GM19438 (cell line): ENCODE data around the gene FBXO3.

Experiments used
- ATAC-seq: cut with Tn5 transposase; IDR thresholded peaks from one replicate; pipeline ENCODE4 v1.9.1; 2021; ENCODE audit warnings: low read depth; ENCODE audit not compliant: unreplicated experiment

FBXO3 gene

DNA sequence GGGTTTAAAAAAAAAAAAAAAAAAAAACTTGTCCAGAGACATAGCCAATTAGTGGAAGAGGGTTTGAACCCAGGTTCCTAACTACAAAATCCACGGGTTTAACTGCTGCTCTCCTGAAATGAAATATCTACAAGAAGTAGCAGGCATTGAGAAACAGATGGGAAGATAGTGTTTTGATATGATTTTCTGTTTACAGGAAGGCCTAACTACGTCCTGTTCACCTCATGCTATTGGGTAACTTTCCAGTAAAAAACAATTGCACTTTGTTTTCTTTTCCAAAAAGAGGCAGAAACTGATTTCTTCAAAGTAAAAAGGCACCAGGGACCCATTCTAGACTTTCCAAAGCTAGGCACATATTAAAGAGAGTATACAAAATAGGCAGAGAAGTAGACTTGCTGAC, 67.8 kb downstream of the FBXO3 start:
- no peak for ATAC-seq

DNA sequence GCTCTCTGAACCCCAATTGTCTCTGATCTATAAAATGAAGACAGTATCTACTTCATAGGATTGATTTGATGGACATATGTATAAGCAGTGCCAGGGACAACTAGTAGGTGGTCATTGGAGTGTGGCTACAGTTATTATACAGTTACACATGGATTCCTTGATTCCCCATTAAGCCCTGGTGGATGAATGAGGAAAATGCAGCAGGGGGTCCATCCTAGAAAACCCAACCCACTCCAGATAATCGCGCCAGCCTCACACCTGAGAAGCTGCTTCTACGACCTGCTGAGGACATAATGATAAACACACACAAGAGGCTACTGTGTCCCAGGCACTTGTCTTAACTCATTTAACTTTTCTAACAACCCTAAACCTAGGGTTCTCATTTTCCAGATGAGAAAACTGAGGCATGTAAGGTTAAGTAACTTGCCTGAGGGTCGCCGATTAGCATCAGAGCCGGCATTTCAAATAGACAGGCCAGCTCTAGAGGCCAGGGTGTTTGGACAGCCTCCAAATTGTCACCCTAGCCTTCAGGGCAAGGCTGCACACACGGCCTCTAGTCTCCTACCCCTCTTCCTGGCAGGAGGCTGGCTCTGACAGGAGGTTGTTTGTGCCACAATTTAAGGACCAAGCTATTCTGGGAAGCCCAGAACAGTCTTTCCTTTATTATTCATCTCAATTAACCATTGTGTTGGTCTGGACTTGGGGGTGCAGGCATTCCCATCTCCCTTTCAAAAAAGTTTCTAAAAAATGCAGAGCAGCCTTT, 69.9 kb downstream of the FBXO3 start:
- no peak for ATAC-seq

DNA sequence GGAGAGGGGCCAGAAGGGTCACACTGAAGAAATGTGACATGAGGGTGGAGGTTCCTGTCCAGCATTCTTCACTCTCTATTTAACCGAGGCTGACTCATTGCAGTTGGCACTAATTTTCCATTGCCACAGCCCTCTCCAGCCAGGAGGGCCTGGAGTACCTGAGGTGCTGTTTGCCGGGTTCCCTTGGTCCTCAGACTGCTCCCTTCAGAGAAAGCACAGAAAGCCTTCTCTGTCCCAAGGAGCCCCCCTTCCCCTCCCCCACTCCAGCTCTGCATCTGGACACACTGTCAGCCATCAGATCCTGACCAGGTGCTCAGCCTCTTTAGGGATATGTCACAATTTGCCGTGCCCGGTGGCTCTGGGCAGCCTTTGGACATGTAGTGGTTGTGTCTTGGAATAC, 70.5 kb downstream of the FBXO3 start:
- ATAC-seq = no peak

DNA sequence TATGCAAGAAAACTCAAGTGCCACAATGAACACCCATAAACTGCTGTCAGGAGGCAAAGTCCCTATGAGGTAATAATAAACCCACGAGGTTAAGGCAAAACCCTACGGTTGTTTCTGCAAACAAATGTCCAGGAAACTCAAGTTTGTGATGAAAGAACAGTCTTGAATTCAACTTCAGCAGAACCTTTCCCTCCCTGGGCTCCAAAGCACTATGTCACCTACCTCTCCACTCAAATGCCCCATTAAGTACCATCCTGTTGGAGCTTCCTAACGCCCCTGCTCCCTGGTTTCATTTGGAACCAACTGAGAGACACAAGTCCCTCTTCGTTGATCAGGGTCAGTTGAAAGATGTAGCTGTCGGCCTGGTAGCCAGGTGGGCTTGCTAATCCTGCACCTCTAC, 71.1 kb downstream of the FBXO3 start:
- ATAC-seq = no peak

DNA sequence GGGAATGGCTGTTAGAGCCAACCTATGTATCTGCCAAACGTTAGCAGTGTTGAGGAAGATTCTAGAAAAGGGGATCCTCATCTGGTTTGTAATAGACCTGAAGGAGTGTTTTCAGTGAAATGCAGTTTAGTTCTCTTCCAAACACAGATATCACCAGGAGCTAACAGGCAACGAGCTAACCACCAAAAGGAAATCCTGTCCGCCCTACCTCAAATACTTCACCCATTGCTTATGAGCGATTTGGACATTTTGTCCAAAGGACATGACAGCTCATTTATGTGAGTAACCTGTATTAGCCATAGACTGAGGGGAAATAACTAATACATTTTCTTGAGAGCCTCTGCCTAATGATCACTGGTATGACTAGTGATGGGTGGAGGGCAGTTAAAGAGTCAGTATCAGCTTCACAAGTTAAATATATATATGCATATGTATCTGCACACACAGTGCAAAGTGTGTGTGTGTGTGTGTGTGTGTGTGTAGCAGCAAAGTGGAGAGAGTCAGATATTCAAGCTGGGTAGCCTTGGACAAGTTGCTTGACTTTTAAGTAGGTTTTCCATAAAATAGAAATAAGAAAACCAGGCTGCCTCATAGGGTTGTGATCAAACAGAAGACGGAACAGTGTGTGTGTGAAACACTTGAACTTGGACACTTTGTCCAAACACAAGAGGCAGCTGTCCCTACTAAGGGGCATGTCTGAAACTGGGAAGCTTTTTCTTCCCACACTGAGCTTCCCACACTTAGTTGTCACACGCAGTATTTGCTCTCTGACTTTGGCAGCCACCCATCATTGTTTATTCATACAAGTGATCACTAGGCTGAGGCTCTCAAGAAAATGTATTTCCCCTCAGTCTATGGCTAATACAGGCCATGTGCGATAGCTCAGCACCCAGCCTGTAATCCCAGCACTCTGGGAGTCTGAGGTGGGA, 72.8 kb downstream of the FBXO3 start:
- peak; percentile 1 for ATAC-seq

DNA sequence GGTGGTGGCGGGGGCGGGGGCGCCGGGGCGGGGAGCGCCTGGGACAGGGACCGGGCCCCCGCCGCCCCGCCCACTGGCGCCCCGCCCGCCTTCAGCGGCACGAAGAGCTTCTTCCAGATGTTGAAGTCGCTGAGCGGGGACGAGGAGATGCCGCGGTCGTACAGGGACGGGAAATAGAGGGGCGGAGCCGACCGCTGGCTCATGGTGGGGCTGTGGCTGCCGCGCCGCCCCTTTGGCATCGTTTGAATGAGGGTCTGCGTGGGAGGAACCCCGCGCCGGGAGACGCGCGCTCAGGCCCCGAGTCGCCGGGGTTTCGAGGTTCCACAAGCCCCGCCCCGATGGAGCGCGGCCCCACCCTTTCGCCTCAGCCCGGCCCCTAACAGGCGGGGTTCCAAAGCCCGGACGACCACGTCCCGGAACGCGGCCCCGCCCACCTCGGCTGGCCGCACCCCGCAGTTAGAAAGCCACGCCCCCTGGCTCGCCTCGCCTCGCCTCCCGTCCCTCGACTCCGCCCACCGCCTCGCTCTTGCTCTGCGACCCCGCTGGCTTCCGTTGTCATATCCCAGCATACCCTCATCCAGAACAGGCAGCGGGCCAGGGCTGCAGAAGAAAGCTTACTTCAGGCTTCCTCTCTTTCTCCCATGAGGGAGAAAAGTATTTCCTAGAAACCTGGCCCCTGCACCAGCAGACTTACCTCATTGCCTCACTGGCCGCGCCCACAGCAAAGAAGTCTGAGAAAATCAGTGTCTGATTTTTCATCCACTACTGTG, 73.6 kb downstream of the FBXO3 start, which contains the start of gene C11orf91:
C11orf91 (minus strand) TSS at position 325 of the 770 bp plus-strand sequence; CDS start at position 239, 86 bp downstream.
- peak; percentile 82 for ATAC-seq

DNA sequence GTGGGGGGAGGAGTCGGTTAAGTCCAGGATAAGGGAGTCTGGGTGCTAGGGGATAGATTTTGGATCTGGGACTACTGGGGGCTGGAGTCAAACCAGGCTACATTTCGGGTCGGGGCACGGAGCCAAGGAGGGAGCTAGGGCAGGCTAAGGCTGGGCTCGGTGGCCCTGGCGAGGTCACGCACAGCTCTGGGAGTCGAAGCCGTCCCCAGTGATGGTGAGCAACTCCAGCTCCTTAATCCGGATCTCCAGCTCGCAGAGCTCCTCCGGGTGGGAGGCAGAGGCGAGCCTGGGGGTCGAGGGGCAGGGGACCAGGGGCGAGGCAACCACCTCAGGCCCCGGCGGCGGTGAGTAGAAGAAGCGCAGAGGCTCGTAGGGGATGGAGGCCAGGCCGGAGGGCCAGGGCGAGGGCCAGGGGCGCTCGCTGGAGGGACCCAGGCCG, 74.2 kb downstream of the FBXO3 start:
- ATAC-seq = no peak

DNA sequence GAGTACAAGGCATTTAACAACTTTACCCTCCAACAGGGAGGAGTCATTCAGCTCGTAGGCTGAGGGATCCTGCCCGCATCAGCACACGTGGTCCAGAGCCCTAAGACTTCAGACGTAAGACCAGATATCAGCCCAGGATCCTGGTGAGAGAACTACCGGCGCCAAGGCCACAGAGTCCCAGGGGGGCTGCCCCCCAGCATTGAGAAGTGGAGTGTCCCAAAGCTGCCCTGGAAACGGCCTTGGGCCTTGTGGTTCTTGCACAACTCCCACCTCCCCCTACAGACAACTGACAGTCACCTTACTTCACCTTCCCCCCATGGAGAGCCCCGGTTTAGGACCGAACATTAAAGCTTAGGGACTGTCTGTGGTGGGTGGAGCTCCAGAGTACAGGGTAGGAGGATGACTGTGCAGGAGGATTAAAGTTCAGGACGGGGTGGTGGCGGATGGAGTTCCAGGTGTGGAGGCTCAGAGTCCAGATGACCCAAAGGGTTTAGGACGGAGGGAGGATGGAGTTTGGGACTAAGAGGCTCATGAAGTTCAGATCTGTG, 74.7 kb downstream of the FBXO3 start:
- ATAC-seq = no peak

DNA sequence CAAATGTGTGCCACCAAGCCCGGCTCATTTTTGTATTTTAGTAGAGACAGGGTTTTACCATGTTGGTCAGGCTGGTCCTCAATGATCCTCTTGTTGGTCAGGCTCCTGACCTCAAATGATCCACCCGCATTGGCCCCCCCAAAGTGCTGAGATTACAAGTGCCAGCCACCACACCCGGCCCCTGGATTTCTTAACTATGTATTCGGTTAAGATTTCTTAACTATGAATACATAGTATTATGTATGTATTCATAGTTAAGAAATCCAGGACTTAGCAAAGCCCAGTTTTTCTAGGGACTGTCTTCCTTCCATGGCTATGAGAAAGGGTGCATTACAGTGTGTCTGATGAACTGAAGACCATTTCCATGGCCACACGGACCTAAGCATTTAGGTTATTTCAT, 75.4 kb downstream of the FBXO3 start:
- no peak for ATAC-seq

DNA sequence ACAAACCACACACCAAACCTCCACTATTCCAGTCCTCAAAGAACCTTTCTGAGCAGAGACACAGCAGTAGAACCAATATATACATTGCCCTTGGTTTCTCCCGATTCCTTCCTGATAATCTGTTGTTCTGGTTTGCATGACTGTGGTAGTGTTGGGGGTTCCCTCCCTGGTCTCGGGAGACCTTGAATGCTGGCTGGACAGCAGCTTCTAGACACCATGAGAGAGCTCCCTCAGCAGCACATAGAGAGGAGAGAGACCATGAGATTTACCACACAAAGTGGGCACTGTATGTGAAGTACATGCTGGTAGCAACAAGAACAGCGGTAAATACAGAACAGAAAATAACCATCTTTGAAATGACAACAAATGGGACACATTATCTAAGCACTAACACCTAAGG, 76.3 kb downstream of the FBXO3 start:
- no peak for ATAC-seq

DNA sequence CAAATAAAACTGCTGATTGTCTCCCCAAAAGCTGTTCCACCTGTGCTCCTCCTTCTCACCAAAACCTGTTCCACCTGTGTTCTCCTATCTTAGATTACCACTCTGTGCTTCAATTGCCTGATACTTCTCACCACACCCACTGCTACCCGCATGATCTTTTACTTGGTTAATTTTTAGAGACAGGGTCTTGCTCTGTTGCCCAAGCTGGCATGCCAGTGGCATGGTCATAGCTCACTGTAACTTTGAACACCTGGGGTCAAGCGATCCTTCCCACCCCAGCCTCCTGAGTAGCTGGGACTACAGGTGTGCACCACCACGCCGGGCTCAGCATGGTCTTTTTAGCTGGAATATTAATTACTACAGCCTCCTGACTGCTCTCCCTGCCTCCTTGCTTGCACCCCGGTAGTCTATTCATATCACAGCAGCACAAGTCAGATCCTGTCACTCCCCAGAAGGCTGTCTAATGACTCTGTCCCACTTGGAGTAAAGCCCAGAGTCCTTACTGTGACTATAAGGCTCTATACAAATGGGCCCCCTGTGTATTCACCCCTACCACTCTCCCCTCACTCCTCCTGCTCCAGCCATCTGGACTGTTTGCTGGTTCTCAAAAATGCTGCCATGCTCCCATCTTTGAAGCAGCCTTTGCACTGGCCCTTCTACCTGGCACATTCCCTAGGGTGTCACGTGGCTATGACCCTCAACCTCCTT, 77.2 kb downstream of the FBXO3 start:
- ATAC-seq = no peak

DNA sequence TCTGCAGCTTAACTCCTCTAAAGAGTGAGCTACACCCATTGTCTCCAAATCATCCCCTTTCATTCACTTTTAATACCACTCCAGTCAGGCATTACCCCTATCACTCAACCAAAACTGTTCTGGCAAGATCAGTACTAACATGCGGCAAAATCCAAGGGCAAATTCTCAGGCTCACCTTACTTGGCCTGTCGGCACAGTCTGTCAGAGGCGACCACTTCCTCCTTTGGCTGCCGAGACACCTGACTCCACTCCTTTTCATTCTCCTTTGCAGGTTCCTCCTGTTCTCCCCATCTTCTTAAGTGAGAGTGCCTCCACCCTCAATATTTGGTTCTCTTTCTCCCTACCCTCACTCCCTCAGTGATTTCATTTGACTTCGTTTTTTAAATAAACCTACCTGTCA, 77.9 kb downstream of the FBXO3 start:
- no peak for ATAC-seq

DNA sequence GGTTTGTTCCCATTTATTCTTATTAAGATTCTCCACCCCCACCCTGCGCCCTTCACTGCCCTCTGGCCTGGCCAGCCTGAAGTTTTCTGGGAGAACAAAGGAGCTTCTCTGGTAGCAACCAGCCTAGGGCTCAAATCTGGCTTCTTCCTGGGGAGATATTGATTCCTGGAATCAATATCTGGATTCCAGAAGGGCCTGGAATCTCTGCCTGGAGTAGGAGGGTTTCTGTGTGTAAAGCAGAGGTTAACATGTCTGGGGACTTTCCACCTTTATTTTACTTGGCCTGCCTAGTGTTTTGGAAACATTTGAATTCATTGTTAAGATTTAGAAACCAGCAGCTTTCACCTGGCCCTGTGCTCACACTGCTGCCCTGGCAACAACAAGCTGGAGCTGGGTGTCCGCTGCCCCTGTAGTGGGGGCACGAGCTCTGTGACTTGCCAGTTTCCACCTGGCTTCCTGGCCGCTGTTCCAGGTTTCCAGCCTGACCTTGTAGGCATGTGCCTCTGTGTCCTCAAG, 79.2 kb downstream of the FBXO3 start:
- no peak for ATAC-seq

DNA sequence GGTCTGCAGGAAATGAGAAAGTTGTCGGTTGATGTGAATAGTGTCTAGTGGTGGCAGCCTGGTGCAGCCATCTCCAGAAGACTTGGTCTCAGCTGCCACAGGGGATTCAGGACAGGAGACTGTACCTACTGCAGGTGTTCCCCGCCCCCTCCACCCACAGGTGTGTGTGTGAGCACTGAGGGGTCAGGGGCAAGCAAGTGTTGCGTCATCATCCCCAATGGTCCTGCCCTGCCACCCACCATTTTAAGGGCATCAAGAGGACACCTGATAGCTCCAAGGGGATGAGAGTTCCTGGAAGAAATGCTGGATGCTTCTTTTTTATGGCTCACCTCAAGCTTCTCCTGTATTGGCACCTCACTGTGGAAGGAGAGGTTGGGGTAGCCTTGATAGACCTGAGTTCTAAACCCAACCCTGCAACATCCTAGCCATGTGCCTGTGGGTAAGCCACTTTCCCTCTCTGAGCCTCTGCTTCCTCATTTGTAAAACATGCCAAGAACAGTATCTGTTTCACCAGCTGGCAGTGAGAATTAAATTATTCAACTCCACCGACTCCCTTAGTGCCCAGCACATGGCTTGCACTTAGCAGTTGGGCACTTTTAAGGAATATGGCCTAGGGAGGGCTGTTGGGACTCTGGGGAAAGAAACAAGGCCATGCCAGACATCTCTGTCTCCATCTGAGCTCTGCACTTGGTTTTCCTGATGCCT, 79.8 kb downstream of the FBXO3 start:
- no peak for ATAC-seq

DNA sequence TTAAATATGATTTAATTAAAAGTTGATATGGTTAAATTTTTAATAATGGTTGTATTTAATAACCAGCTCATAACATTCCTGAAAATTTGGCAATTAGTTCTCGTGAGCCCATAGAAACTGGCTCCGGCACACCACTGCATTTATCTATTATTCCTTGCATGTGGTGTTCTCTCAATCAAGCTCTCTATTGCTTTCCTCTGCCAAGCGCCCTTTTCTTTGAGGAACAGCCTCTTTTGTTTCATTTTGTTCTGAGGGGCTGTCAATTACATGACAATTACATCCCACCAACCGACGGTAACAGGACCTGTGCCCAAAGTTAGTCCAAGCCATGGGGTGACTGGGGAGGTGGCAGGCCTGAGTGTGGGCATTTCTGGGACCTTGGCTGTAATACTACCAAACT, 81.8 kb downstream of the FBXO3 start:
- ATAC-seq = no peak

DNA sequence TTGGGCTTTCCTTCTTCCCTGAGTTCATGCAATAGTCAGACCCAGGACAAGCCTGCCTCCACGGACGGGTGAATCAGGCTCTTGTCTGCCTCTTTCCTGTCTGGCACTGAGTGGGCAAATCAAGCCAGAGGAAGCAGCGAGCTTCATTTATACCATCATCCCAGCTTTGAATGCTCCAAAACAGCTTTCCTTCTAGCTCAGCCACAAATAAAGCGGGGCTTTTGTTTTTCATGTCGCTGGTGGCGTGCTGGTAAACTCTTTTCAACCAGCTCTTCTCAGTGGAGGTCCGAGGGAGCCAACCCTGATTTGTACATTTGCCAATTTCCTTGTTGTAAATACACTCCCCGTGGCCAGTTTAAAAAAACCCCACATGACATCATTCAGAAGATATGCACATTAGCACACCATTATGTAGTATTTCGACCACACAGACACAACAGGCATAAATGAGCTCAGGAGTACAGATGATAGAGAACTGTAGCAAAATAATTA, 82.3 kb downstream of the FBXO3 start:
- ATAC-seq = no peak

DNA sequence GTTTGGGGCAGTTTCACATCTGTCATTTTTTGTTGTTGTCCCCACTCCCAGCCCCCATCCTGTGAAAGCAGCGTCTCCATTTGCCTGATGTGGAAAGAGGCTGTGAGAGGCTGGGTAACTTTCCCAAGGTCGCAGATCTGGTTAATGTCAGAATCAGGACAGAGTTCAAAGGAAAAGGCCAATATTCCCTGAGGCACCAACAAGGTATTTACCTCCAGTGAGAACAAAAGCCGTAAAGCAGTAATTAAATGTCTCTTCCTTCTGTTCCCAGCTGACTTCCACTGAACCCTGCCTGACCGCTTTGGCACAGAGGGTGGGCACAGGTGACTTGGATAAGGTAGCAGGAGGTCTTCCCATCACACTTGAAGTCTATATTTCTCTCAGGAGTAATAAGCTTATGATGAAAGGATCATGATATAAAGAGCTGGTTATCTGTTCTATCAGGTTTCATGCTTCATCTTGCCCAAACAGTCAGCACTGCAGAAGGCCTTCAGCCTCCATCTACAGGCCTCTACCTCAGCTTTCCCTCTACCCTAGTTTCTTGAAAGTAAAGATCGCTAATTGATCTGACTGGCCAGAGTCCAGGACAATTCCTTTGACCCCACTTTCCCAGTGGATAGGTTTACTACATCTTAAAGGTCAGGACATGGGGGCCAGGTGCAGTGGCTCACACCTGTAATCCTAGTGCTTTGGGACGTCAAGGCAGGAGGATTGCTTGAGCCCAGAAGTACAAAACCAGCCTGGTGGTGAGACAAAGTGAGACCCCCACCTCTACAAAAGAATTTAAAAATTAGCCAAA, 83.1 kb downstream of the FBXO3 start:
- ATAC-seq = no peak
